Gastrocnemius medialis (tissue), 4 donors: Measurements from ENCODE around the gene CPM. TPM values are rescaled to one million over a fixed set of nuclear protein-coding genes. Genes with fewer than 3 reads are reported as not detected.
"Not testable (repeated sequence)": the region's sequence is repeated elsewhere in the genome, so short reads cannot be mapped to it uniquely, and the experiment has no call there.

ENCODE experiments used
- ATAC-seq, 2 donors: fragments of 150-250 bp; one replicate each; pipeline ENCODE4 v1.9.1; 2016
- DNase-seq, 2 donors: peaks; one replicate each; pipeline ENCODE4 v3.0.0-alpha.2; 2019
- H3K27ac ChIP-seq, 4 donors: fragments of 200-600 bp; sonication (generic); 1 replicate in 1 of 4; 2 replicates in 3 of 4; pipeline ENCODE4 v1.5.1; 2016 to 2018; ENCODE audit warnings: mild to moderate bottlenecking in 2 of 4, moderate library complexity in 1 of 4
- H3K27me3 ChIP-seq, 3 donors: fragments of 200-600 bp; sonication (generic) in 2 of 3; 1 replicate in 1 of 3; 2 replicates in 2 of 3; pipeline versions ENCODE4 v1.5.1 to v1.6.0; 2016 to 2019; ENCODE audit warnings: mild to moderate bottlenecking in 1 of 3, moderate library complexity in 1 of 3
- H3K36me3 ChIP-seq, 2 donors: fragments of 200-600 bp; sonication (generic) in 1 of 2; one replicate each; pipeline ENCODE4 v1.5.1; 2017 to 2018
- H3K4me1 ChIP-seq, 2 donors: fragments of 200-600 bp; sonication (generic) in 1 of 2; one replicate each; pipeline ENCODE4 v1.5.1; 2016 to 2017; ENCODE audit warnings: mild to moderate bottlenecking in 2 of 2
- H3K4me3 ChIP-seq, 4 donors: fragments of 200-600 bp; sonication (generic) in 3 of 4; 1 replicate in 1 of 4; 2 replicates in 3 of 4; pipeline ENCODE4 v1.5.1; 2016 to 2019; ENCODE audit warnings: mild to moderate bottlenecking in 2 of 4
- H3K9me3 ChIP-seq, 3 donors: fragments of 200-600 bp; sonication (generic) in 2 of 3; 1 replicate in 1 of 3; 2 replicates in 2 of 3; pipeline ENCODE4 v1.5.1; 2016 to 2019
- CTCF ChIP-seq, 5 experiments: fragments of 450-650 bp in 3 of 5; fragments of 200-600 bp in 2 of 5; sonication (generic) in 2 of 5; IDR thresholded peaks in 4 of 5; conservative IDR thresholded peaks in 1 of 5; 1 replicate in 4 of 5; 2 replicates in 1 of 5; pipeline ENCODE4 v1.5.1; 2016 to 2019; ENCODE audit warnings: antibody characterized with exemption in 5 of 5, mild to moderate bottlenecking in 3 of 5, moderate library complexity in 3 of 5
- POLR2A ChIP-seq, 2 donors: fragments of 450-650 bp; IDR thresholded peaks; one replicate each; pipeline ENCODE4 v1.6.1; 2017; ENCODE audit warnings: antibody characterized with exemption in 2 of 2, mild to moderate bottlenecking in 2 of 2, moderate library complexity in 2 of 2
- in situ Hi-C, 4 donors: fragments of 200-750 bp; cut with MboI; loops; one replicate each; pipeline versions ENCODE4 v1.15.0 to v1.8.0; 2017; ENCODE audit warnings: low sequenced_read_pairs in 4 of 4
- intact Hi-C: fragments of 100-400 bp; cut with DNase I; formaldehyde crosslinking; loops from one replicate; pipeline ENCODE4 v1.15.1; 2023; ENCODE audit warnings: low total_unique reads
- total RNA-seq, 4 donors: library from RNA; depleted of rRNA; stranded (reverse); fragments of >200 nt; gene quantifications; one replicate each; pipeline versions ENCODE4 v1.1.0 to v1.2.3, GENCODE V29; 2016

The CPM gene
- total RNA-seq, 4 donors from 2014 or later: 12.9 to 78.4 (median 18.6) TPM

GRCh38 chr12:68803948-68804656 is 128.9 kb downstream of the CPM start:
- TF ChIP-seq POLR2A (IDR thresholded peaks at IDR 0.05): no peak
- TF ChIP-seq CTCF (IDR thresholded peaks at IDR 0.05 in 4 of 5, conservative IDR thresholded peaks at IDR 0.05 in 1 of 5): no peak
- Histone ChIP-seq H3K36me3 (no peaks in the 10 kb centered on the region), H3K9me3 (no peaks in the 10 kb centered on the region), H3K4me3 (no peak overlapping the region), H3K27ac (no peak overlapping the region), H3K27me3 (no peaks in the 10 kb centered on the region), H3K4me1 (no peaks in the 10 kb centered on the region)
- no peak for ATAC-seq
- in situ Hi-C loops: loop anchor here in 1 of 4 donors (25.0 kb wide), 1 partner anchor 442 kb away; no protein-coding TSS in a partner anchor
- DNase-seq: no peak
- intact Hi-C loops: loop anchor here (10.0 kb wide), 1 partner anchor 469 kb away; the partner anchor contains the start of gene MDM1

DNA sequence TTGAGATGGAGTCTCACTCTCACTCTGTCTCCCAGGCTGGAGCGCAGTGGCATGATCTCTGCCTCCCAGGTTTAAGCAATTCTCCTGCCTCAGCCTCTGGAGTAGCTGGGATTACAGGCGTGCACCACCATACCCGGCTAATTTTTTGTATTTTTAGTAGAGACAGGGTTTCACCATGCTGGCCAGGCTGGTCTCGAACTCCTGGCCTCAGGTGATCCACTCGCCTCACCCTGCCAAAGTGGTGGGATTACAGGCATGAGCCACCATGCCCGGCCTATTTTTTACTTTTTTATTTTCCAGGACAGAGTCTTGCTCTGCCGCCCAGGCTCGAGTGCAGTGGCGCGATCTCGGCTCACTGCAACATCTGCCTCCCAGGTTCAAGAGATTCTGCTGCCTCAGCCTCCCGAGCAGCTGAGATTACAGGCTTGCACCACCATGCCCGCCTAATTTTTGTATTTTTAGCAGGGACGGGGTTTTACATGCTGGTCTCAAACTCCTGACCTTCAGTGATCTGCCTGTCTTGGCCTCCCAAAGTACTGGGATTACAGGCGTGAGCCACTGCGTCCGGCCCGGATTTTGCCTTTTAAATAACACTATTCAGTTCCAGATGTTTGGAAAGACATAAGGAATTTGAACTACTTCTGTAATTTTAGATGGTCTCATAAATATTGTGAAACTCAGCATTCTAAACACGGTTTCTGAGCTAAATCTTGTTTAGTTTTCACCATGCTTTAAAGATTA is 129.9 kb downstream of the CPM start:
- H3K36me3 ChIP-seq, H3K4me3 ChIP-seq, H3K9me3 ChIP-seq, DNase-seq, H3K27me3 ChIP-seq, ATAC-seq, H3K4me1 ChIP-seq, H3K27ac ChIP-seq: not testable (repeated sequence)
- intact Hi-C loops: loop anchor here (10.0 kb wide), 1 partner anchor 468 kb away; the partner anchor contains the start of gene MDM1
- in situ Hi-C loops: loop anchor here in 1 of 4 donors (25.0 kb wide), 1 partner anchor 441 kb away; no protein-coding TSS in a partner anchor

DNA sequence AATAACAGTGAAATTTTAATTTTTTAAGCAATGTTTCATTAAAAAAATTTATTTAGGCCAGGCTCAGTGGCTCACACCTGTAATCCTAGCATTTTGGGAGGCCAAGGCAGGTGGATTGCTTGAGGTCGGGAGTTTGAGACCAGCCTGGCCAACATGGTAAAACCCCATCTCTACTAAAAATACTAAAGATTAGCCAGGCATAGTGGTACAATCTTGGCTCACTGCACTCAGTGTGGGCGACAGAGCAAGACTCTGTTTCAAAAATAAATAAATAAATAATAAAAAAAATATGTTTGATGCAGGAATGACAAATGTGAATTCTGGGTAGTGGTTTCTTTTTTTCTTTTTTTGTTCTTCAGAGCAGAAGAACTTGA is 130.6 kb downstream of the CPM start:
- in situ Hi-C loops (loop anchor here in 1 of 4 donors (25.0 kb wide), 1 partner anchor 440 kb away; no protein-coding TSS in a partner anchor), intact Hi-C loops (loop anchor here (10.0 kb wide), 1 partner anchor 468 kb away; the partner anchor contains the start of gene MDM1)
- not testable (repeated sequence) for H3K36me3 ChIP-seq, ATAC-seq, H3K9me3 ChIP-seq, DNase-seq, H3K27ac ChIP-seq, H3K4me1 ChIP-seq, H3K27me3 ChIP-seq, H3K4me3 ChIP-seq

Other genes with a start within 250 kb of the CPM start
- gene NUP107, start 246.2 kb downstream of the CPM start, total RNA-seq: 10 to 100 TPM; 13.0 to 43.1 (median 25.9) TPM
- gene SLC35E3, start 187.0 kb downstream of the CPM start, total RNA-seq: 1 to 10 TPM in 3 of 4 donors, under 1 TPM in 1; 0.92 to 2.7 (median 1.6) TPM
- gene MDM2, start 125.0 kb downstream of the CPM start, total RNA-seq: 10 to 100 TPM; 61.6 to 92.2 (median 70.0) TPM